HEK293 (cell line): ENCODE results near the gene GRP.
A peak's percentile ranks its signal among the peaks of the same experiment; 100 is the strongest.

Source experiments
- BCL11A ChIP-seq: fragments of 450-650 bp; formaldehyde crosslinking; IDR thresholded peaks from 2 replicates; pipeline ENCODE4 v1.5.1; 2016; ENCODE audit warnings: low read depth, missing biosample characterization, missing genetic modification characterization
- RBAK ChIP-seq: fragments of 450-650 bp; formaldehyde crosslinking; IDR thresholded peaks from 2 replicates; pipeline ENCODE4 v1.5.1; 2016; ENCODE audit warnings: missing biosample characterization, missing genetic modification characterization
- SP2 ChIP-seq: fragments of 450-650 bp; formaldehyde crosslinking; IDR thresholded peaks from 2 replicates; pipeline ENCODE4 v1.5.1; 2016; ENCODE audit warnings: missing biosample characterization, missing genetic modification characterization
- WT1 ChIP-seq: fragments of 450-650 bp; formaldehyde crosslinking; IDR thresholded peaks from 2 replicates; pipeline ENCODE4 v1.5.1; 2016; ENCODE audit warnings: missing biosample characterization, missing genetic modification characterization
- ZNF174 ChIP-seq: fragments of 450-650 bp; formaldehyde crosslinking; IDR thresholded peaks from 2 replicates; pipeline ENCODE4 v1.5.0; 2017; ENCODE audit warnings: missing biosample characterization, mild to moderate bottlenecking, missing genetic modification characterization
- ZNF221 ChIP-seq: fragments of 450-650 bp; formaldehyde crosslinking; IDR thresholded peaks from 2 replicates; pipeline ENCODE4 v1.5.1; 2017; ENCODE audit warnings: missing biosample characterization, missing genetic modification characterization, borderline replicate concordance
- ZNF292 ChIP-seq: fragments of 450-650 bp; formaldehyde crosslinking; IDR thresholded peaks from 2 replicates; pipeline ENCODE4 v1.5.1; 2016; ENCODE audit warnings: low read depth, missing biosample characterization, missing genetic modification characterization, borderline replicate concordance
- ZNF341 ChIP-seq: fragments of 450-650 bp; formaldehyde crosslinking; IDR thresholded peaks from 2 replicates; pipeline ENCODE4; 2016; ENCODE audit warnings: low read depth, missing biosample characterization, missing genetic modification characterization
- ZNF37A ChIP-seq: fragments of 450-650 bp; IDR thresholded peaks from 2 replicates; pipeline ENCODE4 v1.5.1; 2018; ENCODE audit warnings: missing biosample characterization, missing genetic modification characterization
- ZNF48 ChIP-seq: fragments of 450-650 bp; formaldehyde crosslinking; IDR thresholded peaks from 2 replicates; pipeline ENCODE4 v1.5.1; 2016; ENCODE audit warnings: missing biosample characterization, missing genetic modification characterization
- ZNF510 ChIP-seq: fragments of 450-650 bp; formaldehyde crosslinking; IDR thresholded peaks from 2 replicates; pipeline ENCODE4 v1.5.1; 2018; ENCODE audit warnings: mild to moderate bottlenecking, missing genetic modification characterization, missing biosample characterization; ENCODE audit not compliant: insufficient replicate concordance
- ZNF529 ChIP-seq: fragments of 450-650 bp; formaldehyde crosslinking; IDR thresholded peaks from 2 replicates; pipeline ENCODE4 v1.5.1; 2017; ENCODE audit warnings: missing genetic modification characterization, missing biosample characterization; ENCODE audit not compliant: insufficient replicate concordance
- ZNF560 ChIP-seq: fragments of 450-650 bp; formaldehyde crosslinking; IDR thresholded peaks from 2 replicates; pipeline ENCODE4 v1.5.1; 2017; ENCODE audit warnings: missing biosample characterization, missing genetic modification characterization, borderline replicate concordance
- ZNF596 ChIP-seq: fragments of 450-650 bp; IDR thresholded peaks from 2 replicates; pipeline ENCODE4 v1.5.0; 2018; ENCODE audit warnings: missing biosample characterization, mild to moderate bottlenecking, missing genetic modification characterization, moderate library complexity
- ZNF660 ChIP-seq: fragments of 450-650 bp; IDR thresholded peaks from 2 replicates; pipeline ENCODE4 v1.5.1; 2018; ENCODE audit warnings: missing biosample characterization, mild to moderate bottlenecking, missing genetic modification characterization
- ZNF677 ChIP-seq: fragments of 450-650 bp; IDR thresholded peaks from 2 replicates; pipeline ENCODE4 v1.5.0; 2018; ENCODE audit warnings: missing biosample characterization, mild to moderate bottlenecking, missing genetic modification characterization, moderate library complexity
- ZNF76 ChIP-seq: fragments of 450-650 bp; formaldehyde crosslinking; IDR thresholded peaks from 2 replicates; pipeline ENCODE4; 2016; ENCODE audit warnings: low read depth, missing biosample characterization, missing genetic modification characterization, borderline replicate concordance
- ZNF791 ChIP-seq: fragments of 450-650 bp; formaldehyde crosslinking; IDR thresholded peaks from 2 replicates; pipeline ENCODE4 v1.5.1; 2016; ENCODE audit warnings: missing biosample characterization, missing genetic modification characterization
- ZNF792 ChIP-seq: fragments of 450-650 bp; formaldehyde crosslinking; IDR thresholded peaks from 2 replicates; pipeline ENCODE4 v1.5.1; 2016; ENCODE audit warnings: missing biosample characterization, missing genetic modification characterization
- ZSCAN30 ChIP-seq: fragments of 450-650 bp; IDR thresholded peaks from 2 replicates; pipeline ENCODE4 v1.5.1; 2018; ENCODE audit warnings: missing biosample characterization, mild to moderate bottlenecking, missing genetic modification characterization, moderate library complexity
- TF ChIP-seq, protein P1 (sequence below): fragments of 450-650 bp; formaldehyde crosslinking; IDR thresholded peaks from 2 replicates; pipeline ENCODE4 v1.5.1; 2017; ENCODE audit warnings: missing biosample characterization, missing genetic modification characterization
- TF ChIP-seq, protein P2 (sequence below): fragments of 450-650 bp; formaldehyde crosslinking; IDR thresholded peaks from 2 replicates; pipeline ENCODE4 v1.5.1; 2016; ENCODE audit warnings: missing biosample characterization, missing genetic modification characterization
- TF ChIP-seq, protein P3 (sequence below): fragments of 450-650 bp; formaldehyde crosslinking; IDR thresholded peaks from 2 replicates; pipeline ENCODE4 v1.5.1; 2016; ENCODE audit warnings: missing biosample characterization, missing genetic modification characterization
- TF ChIP-seq, protein P4 (sequence below): IDR thresholded peaks from 2 replicates; pipeline ENCODE4 v1.6.1; 2011; ENCODE audit warnings: mild to moderate bottlenecking, low read depth, low read length, borderline replicate concordance
- TF ChIP-seq, protein P5 (sequence below): fragments of 450-650 bp; formaldehyde crosslinking; conservative IDR thresholded peaks from 2 replicates; pipeline ENCODE4 v1.5.1; 2016; ENCODE audit warnings: low read depth, missing biosample characterization, missing genetic modification characterization
- TF ChIP-seq, protein P6 (sequence below): fragments of 450-650 bp; formaldehyde crosslinking; IDR thresholded peaks from 2 replicates; pipeline ENCODE4; 2016; ENCODE audit warnings: missing biosample characterization, missing genetic modification characterization

Gene GRP

DNA sequence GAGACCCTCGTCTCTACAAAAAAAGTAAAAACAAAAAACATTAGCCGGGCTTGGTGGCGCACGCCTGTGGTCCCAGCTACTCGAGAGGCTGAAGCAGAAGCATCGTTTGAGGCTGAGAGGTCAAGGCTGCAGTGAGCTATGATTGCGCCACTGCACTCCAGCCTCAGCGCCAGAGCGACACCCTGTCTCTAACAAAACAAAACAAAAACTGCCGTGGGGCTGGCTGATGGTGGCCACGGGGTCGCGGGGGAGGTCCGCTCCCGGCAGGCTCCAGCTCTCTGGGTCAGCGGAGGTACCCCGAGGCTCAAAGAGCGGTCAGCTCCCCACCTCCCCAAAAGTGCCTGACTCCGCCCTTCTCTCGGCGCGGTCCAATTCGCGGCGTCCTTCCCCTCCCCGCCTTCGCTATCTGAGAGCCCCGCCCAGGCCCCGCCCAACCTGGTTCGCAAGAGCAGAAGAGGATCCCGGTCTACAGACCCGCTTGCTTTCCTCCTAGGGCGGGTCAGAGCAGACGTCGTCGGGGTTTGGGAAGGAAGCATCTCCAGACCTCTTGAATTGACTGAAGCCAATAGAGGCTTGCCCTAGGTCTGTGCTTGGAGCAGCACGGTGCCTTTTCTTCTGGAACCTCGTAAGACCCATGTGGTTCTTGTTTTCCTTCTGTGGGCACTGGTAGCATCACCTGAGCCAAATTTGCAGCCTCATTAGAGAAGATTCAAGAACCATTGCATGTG, 45.5 kb downstream of the GRP start (continued):
- TF ChIP-seq WT1 (tag by site-specific recombination) (no peak), ZNF792 (tag by site-specific recombination) (no peak), BCL11A (tag by site-specific recombination) (peak; percentile 94), ZNF76 (no peak), ZNF560 (tag by site-specific recombination) (no peak), ZNF677 (tag by site-specific recombination) (no peak), ZNF174 (no peak), ZNF292 (tag by site-specific recombination) (no peak), ZNF341 (tag by site-specific recombination) (no peak), ZNF596 (tag by site-specific recombination) (no peak), ZNF37A (tag by site-specific recombination) (no peak), ZSCAN30 (tag by site-specific recombination) (no peak), ZNF221 (tag by site-specific recombination) (no peak), ZNF48 (tag by site-specific recombination) (no peak), ZNF529 (tag by site-specific recombination) (no peak), ZNF791 (tag by site-specific recombination) (no peak), SP2 (tag by site-specific recombination) (peak; percentile 69), ZNF510 (no peak), ZNF660 (tag by site-specific recombination) (no peak), RBAK (no peak)
- TF ChIP-seq, protein P1, sequence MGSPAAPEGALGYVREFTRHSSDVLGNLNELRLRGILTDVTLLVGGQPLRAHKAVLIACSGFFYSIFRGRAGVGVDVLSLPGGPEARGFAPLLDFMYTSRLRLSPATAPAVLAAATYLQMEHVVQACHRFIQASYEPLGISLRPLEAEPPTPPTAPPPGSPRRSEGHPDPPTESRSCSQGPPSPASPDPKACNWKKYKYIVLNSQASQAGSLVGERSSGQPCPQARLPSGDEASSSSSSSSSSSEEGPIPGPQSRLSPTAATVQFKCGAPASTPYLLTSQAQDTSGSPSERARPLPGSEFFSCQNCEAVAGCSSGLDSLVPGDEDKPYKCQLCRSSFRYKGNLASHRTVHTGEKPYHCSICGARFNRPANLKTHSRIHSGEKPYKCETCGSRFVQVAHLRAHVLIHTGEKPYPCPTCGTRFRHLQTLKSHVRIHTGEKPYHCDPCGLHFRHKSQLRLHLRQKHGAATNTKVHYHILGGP (tag by site-specific recombination), result no peak
- TF ChIP-seq, protein P2, sequence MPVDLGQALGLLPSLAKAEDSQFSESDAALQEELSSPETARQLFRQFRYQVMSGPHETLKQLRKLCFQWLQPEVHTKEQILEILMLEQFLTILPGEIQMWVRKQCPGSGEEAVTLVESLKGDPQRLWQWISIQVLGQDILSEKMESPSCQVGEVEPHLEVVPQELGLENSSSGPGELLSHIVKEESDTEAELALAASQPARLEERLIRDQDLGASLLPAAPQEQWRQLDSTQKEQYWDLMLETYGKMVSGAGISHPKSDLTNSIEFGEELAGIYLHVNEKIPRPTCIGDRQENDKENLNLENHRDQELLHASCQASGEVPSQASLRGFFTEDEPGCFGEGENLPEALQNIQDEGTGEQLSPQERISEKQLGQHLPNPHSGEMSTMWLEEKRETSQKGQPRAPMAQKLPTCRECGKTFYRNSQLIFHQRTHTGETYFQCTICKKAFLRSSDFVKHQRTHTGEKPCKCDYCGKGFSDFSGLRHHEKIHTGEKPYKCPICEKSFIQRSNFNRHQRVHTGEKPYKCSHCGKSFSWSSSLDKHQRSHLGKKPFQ (tag by site-specific recombination), result no peak
- TF ChIP-seq, protein P3, sequence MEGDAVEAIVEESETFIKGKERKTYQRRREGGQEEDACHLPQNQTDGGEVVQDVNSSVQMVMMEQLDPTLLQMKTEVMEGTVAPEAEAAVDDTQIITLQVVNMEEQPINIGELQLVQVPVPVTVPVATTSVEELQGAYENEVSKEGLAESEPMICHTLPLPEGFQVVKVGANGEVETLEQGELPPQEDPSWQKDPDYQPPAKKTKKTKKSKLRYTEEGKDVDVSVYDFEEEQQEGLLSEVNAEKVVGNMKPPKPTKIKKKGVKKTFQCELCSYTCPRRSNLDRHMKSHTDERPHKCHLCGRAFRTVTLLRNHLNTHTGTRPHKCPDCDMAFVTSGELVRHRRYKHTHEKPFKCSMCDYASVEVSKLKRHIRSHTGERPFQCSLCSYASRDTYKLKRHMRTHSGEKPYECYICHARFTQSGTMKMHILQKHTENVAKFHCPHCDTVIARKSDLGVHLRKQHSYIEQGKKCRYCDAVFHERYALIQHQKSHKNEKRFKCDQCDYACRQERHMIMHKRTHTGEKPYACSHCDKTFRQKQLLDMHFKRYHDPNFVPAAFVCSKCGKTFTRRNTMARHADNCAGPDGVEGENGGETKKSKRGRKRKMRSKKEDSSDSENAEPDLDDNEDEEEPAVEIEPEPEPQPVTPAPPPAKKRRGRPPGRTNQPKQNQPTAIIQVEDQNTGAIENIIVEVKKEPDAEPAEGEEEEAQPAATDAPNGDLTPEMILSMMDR (tag by site-specific recombination), result no peak
- TF ChIP-seq, protein P4, sequence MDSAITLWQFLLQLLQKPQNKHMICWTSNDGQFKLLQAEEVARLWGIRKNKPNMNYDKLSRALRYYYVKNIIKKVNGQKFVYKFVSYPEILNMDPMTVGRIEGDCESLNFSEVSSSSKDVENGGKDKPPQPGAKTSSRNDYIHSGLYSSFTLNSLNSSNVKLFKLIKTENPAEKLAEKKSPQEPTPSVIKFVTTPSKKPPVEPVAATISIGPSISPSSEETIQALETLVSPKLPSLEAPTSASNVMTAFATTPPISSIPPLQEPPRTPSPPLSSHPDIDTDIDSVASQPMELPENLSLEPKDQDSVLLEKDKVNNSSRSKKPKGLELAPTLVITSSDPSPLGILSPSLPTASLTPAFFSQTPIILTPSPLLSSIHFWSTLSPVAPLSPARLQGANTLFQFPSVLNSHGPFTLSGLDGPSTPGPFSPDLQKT, result no peak
- TF ChIP-seq, protein P5, sequence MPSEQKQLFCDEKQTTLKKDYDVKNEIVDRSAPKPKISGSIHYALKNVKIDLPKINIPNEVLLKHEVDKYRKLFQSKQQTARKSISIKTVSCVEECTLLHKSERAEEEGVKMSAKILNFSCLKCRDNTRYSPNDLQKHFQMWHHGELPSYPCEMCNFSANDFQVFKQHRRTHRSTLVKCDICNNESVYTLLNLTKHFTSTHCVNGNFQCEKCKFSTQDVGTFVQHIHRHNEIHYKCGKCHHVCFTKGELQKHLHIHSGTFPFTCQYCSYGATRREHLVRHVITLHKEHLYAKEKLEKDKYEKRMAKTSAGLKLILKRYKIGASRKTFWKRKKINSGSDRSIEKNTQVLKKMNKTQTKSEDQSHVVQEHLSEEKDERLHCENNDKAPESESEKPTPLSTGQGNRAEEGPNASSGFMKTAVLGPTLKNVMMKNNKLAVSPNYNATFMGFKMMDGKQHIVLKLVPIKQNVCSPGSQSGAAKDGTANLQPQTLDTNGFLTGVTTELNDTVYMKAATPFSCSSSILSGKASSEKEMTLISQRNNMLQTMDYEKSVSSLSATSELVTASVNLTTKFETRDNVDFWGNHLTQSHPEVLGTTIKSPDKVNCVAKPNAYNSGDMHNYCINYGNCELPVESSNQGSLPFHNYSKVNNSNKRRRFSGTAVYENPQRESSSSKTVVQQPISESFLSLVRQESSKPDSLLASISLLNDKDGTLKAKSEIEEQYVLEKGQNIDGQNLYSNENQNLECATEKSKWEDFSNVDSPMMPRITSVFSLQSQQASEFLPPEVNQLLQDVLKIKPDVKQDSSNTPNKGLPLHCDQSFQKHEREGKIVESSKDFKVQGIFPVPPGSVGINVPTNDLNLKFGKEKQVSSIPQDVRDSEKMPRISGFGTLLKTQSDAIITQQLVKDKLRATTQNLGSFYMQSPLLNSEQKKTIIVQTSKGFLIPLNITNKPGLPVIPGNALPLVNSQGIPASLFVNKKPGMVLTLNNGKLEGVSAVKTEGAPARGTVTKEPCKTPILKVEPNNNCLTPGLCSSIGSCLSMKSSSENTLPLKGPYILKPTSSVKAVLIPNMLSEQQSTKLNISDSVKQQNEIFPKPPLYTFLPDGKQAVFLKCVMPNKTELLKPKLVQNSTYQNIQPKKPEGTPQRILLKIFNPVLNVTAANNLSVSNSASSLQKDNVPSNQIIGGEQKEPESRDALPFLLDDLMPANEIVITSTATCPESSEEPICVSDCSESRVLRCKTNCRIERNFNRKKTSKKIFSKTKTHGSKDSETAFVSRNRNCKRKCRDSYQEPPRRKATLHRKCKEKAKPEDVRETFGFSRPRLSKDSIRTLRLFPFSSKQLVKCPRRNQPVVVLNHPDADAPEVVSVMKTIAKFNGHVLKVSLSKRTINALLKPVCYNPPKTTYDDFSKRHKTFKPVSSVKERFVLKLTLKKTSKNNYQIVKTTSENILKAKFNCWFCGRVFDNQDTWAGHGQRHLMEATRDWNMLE (tag by site-specific recombination), result no peak
- TF ChIP-seq, protein P6, sequence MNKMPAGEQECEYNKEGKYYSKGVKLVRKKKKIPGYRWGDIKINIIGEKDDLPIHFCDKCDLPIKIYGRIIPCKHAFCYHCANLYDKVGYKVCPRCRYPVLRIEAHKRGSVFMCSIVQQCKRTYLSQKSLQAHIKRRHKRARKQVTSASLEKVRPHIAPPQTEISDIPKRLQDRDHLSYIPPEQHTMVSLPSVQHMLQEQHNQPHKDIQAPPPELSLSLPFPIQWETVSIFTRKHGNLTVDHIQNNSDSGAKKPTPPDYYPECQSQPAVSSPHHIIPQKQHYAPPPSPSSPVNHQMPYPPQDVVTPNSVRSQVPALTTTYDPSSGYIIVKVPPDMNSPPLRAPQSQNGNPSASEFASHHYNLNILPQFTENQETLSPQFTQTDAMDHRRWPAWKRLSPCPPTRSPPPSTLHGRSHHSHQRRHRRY (tag by site-specific recombination), result no peak
